ENCODE measurements around the gene KLHL33.

KLHL33 gene

GRCh38 chr14:20470603-20470901 is 34.6 kb upstream of the KLHL33 start:
- DNase-seq (ENCODE audit: low read depth): no peak
- TF ChIP-seq CTCF (conservative IDR thresholded peaks at IDR 0.05; ENCODE audit: low read length): no peak
- peak overlapping the region; percentile 93 for H3K4me3 ChIP-seq (ENCODE audit: low read length)

- TF ChIP-seq CTCF (conservative IDR thresholded peaks at IDR 0.05; ENCODE audit: low read length): no peak
- H3K4me3 ChIP-seq (ENCODE audit: low read length): peak overlapping the region; percentile 93
- DNase-seq (ENCODE audit: low read depth): peak; percentile 45
Observed at GRCh38 chr14:20469890-20470602, 34.1 kb upstream of the KLHL33 start.

GRCh38 chr14:20469242-20469889 is 33.4 kb upstream of the KLHL33 start, which contains the start of gene PNP:
TSS of gene PNP (plus strand) at chr14:20469406. CDS start at chr14:20469525, 119 bp downstream.
- H3K4me3 ChIP-seq (ENCODE audit: low read length): peak within 1 kb of the TSS; percentile 93
- TF ChIP-seq CTCF (conservative IDR thresholded peaks at IDR 0.05; ENCODE audit: low read length): no peak
- peak; percentile 82 for DNase-seq (ENCODE audit: low read depth)

- TF ChIP-seq CTCF (conservative IDR thresholded peaks at IDR 0.05; ENCODE audit: low read length): no peak
- no peak for DNase-seq (ENCODE audit: low read depth)
- H3K4me3 ChIP-seq (ENCODE audit: low read length): peak overlapping the region; percentile 93
Observed at GRCh38 chr14:20468764-20469241, 32.8 kb upstream of the KLHL33 start.

- DNase-seq (ENCODE audit: low read depth): peak; percentile 100
- no peak for TF ChIP-seq CTCF (conservative IDR thresholded peaks at IDR 0.05; ENCODE audit: low read length)
- H3K4me3 ChIP-seq (ENCODE audit: low read length): peak within 1 kb of the TSS; percentile 94
Observed at GRCh38 chr14:20461225-20462141, 25.5 kb upstream of the KLHL33 start, which contains the start of gene PIP4P1. TSS of gene PIP4P1 (minus strand) at chr14:20461434. CDS start at chr14:20461325, 109 bp downstream.

- peak overlapping the region; percentile 94 for H3K4me3 ChIP-seq (ENCODE audit: low read length)
- no peak for DNase-seq (ENCODE audit: low read depth)
- TF ChIP-seq CTCF (conservative IDR thresholded peaks at IDR 0.05; ENCODE audit: low read length): no peak
Observed at GRCh38 chr14:20460458-20461224, 24.7 kb upstream of the KLHL33 start.

Measured in AG10803 (cell line).